Neural progenitor cell (in vitro differentiated cells): Measurements from ENCODE around the gene STT3A.

Experiments used
- EZH2 ChIP-seq: fragments of 200-600 bp; sonication (generic); IDR thresholded peaks from 2 replicates; pipeline ENCODE4 v1.6.1; 2017; ENCODE audit warnings: antibody characterized with exemption, mild to moderate bottlenecking, moderate library complexity
- EZH2phosphoT487 ChIP-seq: fragments of 200-600 bp; sonication (generic); IDR thresholded peaks from 2 replicates; pipeline ENCODE4 v1.6.1; 2017; ENCODE audit warnings: antibody characterized with exemption

DNA sequence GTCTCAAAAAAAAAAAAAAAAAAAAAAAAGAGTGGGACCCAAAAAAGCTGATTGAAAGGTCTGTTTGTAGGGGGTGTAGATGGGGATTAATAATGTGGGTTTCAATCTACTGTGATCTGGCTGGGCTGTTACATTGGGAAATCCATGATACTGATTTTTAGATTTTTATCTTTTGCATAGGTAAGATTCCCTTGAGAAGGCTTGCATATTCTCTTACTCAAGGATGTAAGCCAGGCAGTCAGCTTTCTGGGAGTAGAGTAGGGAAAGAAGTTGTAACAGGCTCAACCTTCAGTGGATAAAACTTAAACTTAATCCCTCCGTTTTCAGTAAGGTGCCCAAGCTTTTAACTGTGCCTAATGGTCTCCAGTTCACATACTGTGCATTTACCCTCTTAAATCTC is 30.4 kb downstream of the STT3A start:
- TF ChIP-seq EZH2phosphoT487 (no peak), EZH2 (no peak)
